AG08396 (cell line): Measurements from ENCODE around the gene LDHD.
"Not testable (repeated sequence)": the region's sequence is repeated elsewhere in the genome, so short reads cannot be mapped to it uniquely, and the experiment has no call there.

Experiments used
- DNase-seq: peaks from one replicate; pipeline ENCODE4 v3.0.0; 2012; ENCODE audit warnings: low spot score, mixed read lengths

LDHD gene

DNA sequence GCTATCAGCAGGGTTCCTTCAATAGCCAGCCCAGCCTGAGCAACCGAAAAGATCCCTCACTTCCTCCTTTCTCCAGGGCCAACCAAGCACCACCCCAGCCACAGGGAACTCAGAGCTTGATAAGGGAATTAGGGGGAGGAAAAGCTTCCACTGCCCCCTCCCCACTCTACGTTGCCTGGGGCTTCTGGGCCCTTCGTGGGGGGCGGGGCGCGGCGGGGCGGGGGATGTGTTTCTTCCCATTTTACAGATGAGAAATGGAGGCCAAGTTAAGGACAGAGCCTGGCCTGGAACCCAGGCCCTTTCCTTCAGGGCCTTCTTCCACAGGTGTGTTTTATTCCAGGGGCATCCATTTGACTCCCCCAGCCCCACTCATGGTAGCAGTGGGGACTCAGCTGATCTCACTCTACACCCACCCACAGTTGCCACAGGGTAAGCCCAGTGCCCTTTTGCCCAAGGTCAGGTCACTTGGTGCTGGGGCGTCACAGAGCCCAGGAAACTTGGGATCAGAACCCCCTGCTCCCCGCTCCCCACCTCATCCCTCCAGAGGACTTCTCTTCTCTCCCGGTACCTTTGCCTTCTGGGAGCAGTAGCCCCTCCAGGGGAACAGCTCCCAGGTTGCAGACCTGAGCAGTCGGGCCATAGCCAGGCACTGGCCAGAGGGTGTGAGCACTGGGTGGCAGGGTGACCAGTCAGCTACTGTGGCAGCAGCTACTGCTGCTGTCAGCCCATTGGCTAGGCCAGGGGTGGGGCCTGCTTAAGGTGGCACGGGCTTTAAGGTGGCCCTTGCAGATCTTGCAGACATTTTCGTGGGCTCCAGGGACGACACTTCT is at the start of gene LDHD:
TSS of gene LDHD (minus strand) at position 700 of the 830 bp plus-strand sequence. CDS start at position 640, 60 bp downstream.
- peak; percentile 82 for DNase-seq

DNA sequence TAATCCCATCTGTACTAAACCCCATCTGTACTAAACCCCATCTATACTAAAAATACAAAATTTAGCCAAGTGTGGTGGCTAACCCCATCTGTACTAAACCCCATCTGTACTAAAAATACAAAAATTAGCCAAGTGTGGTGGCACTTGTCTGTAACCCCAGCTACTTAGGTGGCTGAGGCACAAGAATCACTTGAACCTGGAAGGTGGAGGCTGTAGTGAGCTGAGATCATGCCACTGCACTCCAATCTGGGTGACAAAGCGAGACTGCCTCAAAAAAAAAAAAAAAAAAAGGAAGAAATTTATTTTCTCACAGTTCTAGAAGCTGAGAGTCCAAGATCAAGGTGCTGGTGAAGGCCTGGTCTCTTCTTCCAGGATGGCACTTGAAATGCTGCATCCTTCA is 43.8 kb upstream of the LDHD start:
- DNase-seq = no peak

DNA sequence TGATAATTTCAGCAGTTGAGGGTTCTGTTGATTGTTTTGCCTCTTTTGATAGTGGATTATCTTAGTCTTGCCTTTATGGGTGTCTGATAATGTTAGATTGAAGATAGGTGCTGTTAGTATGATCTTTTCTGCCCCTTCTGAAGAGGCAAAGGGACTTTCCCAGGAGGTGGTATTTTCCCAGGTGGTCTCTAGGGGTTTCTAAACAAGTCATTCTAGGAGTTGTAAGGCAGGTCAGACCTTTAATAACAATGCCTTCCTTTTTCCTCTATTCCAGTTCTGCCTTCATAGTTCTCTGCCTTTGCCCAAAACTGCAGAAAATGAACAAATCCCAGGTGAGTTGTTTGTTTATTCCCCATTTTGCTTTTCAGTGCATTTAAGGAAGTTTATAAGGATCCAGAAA is 36.1 kb upstream of the LDHD start:
- DNase-seq = no peak

DNA sequence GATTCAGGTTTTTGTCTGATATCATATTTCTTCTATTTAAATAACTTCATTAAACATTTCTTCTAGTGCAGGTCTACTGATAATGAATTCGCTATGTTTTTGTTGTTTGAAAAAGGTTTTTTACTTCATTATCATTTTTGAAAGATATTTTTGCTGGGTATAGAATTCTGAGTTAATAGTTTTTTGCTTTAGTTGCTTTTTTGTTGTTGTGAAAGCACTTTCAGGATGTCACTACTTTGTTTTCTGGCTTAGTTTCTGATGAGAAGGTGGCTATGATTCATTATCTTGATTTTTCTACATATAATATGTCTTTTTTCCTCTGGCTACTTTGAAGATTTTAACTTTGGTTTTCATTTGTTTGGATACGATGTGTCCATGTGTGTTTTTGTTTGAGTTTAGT is 35.2 kb upstream of the LDHD start:
- DNase-seq = no peak

DNA sequence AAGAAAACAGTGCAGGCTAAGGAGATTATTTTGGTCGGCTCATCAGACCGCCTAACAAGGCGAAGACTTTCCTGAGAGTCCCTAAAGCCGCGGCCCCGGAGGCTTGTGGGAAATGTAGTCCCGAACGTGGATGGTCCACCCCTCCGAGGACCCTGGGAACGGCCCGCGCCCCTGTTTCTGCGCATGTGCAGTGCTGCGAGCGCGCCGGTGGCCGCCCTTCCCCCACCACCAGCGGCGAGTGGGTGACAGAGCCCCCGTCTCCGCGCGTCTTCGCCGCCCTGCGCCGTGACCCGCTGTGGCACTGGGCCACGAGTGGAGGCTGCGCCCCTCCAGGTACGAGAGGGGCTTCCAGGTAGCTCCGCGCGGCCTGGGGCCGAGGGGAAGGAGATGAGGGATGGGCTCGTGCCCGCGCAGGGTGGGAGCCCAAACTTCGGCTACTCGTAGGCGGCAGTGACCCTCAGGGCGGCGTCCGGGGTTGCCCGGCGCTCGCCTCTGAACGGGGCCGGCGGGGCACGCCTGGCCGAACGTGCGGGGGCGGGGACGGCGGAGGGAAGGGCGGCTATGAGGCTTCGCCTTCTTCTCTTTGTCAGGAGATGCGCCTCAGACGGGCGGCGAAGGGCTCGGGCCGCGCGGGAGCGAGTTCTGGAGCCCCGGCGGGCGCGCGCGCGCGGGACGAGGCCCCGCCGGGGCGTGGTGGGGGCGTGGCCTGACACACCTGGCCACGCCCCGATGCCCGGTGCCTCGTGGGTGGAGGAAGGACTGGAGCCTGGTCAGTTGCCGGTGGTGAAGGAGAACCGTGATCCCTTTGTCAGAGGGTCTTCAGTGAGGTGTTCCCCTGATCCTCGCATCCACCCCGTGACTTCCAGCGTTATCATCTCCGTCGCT is 32.0 kb upstream of the LDHD start, which contains the start of gene ZFP1:
TSS of gene ZFP1 (plus strand) at position 214 of the 885 bp plus-strand sequence. CDS start 4,428 bp downstream, outside the sequence.
- peak; percentile 98 for DNase-seq

DNA sequence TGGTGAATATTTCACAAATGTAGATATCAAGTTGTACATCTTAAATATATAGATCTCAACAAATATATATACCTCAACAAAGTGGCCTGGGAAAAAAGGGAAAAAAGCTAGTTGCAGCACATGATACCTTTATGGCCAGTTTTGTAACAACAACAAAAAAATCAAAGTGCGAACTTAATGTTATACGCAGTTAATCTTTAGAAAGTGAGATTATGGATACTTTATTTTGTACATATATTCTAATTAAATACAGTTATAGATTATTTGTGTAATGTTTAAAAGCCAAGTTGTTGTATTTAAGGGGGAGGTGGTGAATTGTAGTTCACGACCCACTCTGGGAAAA is 31.4 kb upstream of the LDHD start:
- DNase-seq = no peak

DNA sequence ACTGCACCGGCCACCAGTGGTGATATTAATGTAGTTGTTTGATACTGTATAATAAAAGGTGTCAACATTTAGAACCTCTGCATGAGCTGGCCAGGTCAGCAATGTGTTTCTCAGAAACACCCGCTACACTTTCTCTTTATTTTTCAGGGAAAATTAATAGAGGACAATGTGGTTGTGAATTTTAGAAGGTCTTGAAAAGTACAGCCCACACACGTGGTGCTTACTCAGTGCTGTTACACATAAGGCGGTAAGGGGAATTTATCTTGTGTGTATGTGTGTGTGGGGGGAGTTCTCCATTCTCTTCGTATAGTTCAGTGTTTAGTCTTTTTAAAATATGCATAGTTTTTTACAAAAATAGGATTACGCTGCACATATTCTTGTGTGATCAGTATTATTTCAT is 27.4 kb upstream of the LDHD start:
- DNase-seq = no peak

DNA sequence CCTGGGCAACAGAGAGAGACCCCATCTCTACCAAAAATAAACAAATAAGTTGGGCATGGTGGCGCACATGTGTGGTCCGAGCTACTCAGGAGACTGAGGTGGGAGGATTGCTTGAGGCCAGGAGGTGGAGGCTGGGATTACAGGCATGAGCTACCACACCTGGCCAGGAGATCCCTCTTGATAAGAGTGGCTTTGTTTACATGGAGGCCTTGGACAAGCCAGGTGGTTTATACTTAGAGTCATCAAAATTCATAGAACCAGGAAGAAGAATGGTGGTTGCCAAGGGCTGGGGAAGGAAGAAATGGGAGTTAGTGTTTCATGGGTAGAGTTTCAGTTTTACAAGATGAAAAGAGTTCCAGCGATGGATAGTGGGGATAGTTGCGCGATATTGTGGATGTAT is 22.9 kb upstream of the LDHD start:
- DNase-seq = no peak

DNA sequence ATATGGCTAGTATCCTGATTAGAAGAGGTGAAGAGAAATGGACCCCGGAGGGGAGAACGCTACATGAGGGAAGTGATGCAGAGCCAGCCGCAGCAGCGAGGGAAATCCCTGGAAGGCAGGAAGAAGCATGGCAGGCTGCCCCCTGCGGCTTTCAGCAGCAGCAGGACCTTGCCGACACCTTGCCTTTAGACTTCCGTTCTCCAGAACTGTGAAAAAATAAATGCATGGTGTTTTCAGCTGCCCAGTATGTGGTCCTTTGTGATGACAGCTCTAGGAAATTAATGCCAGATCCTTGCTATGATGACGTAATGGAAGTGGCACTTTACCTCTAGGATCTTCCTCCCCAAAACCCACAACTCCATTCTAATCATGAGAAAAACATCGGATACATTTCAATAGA is 22.1 kb upstream of the LDHD start:
- DNase-seq = no peak

DNA sequence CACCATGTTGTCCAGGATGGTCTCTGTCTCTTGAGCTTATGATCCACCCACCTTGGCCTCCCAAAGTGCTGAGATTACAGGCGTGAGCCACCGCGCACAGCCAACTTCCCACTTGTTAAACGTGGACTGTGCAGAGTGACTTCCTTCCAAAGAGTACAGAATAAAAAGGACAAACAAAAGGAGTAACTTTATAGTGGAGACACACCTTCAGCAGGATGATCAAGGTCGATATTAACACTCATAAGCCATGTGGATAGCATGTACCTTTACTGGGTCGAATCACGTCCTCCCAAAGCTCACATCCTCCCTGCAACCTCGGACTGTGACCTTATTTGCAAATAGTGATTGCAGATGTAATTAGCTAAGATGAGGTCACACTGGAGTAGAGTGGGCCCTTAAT is 21.7 kb upstream of the LDHD start:
- DNase-seq = no peak

DNA sequence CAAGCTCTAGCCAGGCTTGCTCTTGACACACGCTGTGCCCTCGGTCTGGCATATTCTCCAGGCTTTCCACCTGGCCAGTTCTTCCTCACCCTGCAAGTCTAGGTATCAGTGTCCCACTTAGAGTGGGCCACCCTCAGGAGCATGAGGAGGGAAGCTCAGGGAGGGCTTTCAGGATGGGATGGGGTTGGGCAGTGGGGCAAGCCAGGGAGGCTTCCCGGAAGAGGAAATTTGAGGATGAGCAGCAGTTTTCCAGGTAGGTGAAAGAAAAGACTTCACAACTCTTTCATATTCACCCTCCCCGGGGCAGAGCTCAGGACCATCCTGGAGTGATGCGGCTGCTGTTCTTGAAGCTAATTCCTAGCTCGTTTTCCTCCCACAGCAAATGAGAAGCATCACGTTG is 14.5 kb upstream of the LDHD start:
- DNase-seq = no peak

DNA sequence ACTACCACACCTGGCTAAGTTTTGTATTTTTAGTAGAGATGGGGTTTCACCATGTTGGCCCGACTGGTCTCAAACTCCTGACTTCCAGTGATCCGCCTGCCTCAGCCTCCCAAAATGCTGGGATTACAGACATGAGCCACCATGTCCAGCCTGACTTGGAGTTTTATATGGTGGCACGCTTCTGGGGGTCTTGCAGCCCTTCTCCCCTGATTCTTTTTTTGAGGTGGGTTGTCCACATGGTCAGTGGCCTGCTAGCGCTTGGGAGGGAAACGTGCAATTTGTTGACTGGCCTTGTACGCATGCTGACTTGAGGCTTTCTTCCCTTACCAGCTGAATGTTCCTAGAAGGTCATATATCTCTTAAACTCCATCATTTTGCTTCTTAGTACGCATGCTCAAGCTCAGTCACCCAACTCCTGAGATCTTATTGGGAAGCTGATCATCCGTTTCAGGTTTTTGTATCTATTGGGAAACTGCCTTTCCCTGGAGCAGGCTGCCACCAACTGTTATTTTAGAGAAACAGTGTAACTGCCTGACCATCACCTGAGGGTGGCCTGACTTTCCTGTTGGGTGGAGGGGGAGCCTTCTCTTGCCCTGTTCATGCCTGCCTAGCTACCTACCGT is 13.7 kb upstream of the LDHD start:
- no peak for DNase-seq

DNA sequence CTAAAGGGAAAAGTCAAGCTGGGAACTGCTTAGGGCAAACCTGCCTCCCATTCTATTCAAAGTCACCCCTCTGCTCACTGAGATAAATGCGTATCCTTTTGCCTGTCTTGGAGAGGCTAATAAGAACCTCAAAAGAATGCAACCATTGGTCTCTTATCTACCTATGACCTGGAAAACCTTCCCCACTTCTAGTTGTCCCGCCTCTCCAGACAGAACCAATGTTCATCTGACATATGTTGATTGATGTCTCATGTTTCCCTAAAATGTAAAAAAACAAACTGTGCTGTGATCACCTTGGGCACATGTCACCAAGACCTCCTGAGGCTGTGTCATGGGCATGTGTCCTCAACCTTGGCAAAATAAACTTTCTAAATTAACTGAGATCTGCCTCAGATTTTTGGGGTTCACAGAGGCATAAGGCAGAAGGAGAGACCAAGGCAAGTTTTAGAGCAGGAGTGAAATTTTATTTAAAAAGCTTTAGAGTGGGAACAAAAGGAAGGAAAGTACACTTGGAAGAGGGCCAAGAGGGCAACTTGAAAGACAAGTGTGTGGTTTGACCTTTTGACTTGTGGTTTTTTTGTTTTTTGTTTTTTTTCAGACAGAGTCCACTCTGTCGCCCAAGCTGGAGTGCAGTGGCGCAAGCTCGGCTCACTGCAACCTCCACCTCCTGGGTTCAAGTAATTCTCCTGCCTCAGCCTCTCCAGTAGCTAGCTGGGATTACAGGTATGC is 13.0 kb upstream of the LDHD start:
- DNase-seq = not testable (repeated sequence)

DNA sequence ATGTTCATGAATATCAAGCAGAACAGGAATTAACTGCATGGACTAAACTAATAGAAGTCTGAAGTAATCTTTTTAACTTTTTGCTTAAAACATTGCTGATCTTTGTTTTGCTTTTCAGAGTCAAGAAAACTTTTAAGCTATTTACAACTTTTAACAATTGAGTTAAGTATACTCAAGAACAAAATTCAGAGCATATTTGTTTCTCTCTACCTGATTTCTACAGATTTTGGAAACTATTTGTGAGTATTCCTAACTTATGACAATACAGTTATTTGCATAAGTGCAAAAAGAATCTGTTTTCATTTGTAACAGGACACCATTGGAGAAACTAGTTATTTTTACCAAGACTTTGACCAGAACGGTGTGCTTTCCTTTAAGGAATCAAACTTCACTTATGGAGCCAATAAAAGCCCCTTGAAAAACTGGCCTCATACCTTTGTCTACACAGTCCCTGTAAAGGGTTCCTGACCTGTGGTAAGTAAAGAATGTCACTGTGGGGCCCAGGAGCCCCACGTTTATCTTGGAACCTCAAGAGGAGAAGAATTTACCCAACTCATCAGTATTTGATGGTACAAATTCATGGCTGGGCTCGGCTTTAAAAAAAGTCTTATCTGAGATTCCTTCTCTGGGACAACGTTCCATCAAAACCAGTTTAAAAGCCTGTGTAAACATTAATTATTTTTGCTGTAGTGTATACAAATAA is 11.3 kb upstream of the LDHD start:
- no peak for DNase-seq

DNA sequence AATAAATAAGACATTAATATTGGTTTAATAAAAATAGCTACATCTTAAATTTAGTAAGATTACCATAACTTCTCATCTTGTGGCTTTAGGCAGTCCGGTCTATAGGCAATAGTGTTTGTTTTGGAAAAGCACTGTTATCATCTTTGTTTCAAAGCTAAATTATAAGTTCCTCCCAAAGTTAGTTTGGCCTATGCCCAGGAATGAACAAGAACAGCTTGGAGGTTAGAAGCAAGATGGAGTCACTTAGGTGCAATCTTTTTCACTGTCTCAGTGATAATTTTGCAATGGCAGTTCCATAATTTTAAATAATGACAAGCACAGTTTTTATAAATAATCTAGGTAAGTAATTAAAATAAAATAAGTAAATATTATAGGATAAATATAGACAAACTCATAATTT is 6.0 kb upstream of the LDHD start:
- no peak for DNase-seq

DNA sequence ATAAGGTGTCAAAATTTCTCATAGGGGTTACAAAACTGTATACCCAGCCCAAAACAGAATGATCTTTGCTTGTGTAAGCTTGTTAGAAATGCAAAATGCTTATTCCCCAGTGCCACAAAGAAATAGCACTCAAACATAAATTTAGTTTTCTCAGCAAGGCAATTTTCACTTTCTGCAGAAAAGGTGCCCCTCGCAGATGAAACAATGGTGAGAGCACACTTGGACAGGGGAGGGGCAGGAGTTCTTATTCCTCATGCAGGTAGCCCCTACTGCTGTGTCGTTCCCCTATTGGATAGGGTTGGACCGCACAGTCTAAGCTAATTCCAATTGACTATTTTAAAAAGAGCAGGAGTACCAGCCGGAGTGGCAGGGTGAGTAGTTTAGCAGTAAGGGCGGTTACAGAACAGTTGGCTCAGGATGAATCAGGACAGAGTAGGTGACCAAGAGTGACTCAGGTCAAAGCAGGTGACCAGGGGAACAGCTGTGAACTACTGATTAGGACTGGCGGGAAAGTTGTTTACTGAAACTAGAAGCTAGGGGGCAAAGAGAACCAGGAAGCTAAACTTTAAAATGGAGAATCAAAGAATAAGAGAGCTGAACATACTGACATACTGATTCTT is 5.5 kb upstream of the LDHD start:
- no peak for DNase-seq

DNA sequence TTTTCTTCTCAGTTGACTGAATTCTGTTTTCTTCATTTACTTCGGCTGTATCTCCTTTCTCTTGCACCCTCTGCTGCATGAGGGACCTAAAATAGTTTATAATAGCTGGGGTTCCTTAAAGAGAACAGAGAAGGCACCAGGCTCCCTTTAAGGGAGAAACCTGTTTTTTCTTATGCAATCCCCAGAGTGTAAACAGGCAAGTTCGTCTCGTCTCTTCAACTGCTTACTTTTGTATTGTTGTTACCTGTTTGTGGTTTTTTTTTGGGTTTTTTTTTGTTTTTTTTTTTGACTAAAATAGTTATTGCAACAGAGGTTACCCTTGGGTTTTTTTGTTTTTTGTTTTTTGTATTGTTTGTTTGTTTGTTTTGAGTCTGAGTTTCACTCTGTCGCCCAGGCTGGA is 3.7 kb upstream of the LDHD start:
- DNase-seq = no peak

DNA sequence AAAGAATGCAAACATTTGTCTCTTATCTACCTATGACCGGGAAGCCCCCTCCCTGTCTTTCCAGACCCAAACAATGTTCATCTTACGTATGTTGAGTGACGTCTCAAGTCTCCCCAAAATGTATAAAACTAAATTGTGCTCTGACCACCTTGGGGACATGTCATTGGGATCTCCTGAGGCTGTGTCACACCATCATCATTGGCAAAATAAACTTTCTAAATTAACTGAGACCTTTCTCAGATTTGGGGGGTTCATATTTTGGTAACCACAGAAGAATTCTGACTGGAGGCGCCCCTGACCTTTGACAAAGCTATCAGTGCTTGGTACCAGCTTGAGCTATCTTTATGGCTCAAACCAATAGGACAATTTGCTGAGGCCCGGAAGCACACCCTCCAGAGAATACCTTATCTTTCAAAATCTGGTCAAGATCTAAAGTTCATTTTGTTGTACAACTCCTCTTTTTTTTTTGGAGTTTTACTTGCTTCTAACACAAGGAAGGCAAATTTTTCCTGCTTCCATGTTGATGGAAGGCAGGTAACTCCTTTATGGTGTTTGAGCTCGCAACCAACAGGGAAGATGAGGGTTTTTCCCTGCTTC is 2.5 kb upstream of the LDHD start:
- DNase-seq = no peak

DNA sequence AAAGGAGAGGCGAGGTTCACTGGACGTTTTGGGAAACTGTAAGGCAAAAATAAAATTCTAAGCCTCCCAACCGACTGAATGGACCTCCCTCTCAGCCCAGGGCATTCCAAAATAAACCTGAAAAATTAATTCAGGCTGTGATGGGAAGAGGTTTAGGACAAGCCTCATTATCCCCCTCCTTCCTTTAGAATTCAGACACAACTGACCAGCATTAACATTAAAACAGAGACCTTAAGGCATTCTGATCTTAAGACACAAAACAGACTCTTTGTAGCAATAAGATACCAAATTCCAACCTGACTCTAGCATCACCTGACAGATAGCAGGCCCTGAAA is 298 bp upstream of the LDHD start:
- DNase-seq = no peak

DNA sequence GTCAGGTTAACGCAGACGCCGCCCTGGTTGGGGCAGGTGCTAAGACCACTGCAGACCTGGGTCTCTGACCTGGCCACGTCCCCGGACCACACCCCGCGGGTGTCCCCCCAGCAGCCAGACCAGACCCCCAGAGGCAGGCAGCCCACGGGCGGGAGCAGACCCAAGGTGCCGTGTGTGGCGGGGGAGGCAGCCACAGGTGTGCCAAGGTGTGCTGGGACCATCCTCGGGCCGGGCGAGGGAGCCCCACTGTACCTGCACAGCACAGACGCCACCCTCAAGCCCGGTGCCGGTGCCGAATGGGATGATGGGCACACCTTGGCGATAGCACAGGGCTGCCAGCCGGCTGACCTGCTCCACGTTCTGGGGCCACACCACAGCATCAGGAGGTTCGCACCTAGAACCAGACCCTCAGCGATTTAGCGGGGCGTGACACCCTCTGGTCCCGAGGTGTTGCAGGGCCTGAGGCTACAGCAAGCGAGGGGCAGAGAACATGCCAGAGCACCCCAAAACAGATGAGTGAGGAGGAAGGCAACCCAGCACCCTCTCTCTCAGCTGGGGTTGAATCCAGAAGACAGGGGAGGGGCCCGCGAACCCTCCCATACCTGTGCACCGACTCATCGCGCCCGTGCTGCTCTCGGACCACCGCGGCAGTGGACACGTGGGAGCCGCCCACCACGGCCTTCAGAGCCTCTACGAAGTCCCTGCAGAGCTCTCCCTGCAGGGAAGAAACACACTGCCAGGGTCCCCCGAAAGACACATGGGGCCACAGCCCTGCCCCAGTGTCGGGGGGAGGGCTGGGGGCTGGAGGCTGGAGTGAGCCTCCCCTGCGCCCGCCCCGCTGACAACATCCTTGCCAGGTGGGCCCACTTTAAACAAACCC is 1.4 kb downstream of the LDHD start:
- no peak for DNase-seq
